AG04450 (cell line): ENCODE results near the gene OR6A2. TPM values are rescaled to one million over a fixed set of nuclear protein-coding genes. Genes with fewer than 3 reads are reported as not detected.

Experiments used
- CTCF ChIA-PET: fragments of 300-600, 350-600 bp; formaldehyde crosslinking; extraction: SDS; loops from one replicate; lab custom pipeline; 2022; ENCODE audit warnings: antibody characterized with exemption, inconsistent platforms; lab: Charles Lee
- POLR2A ChIA-PET: fragments of 350-600 bp; formaldehyde crosslinking; extraction: SDS; loops from one replicate; lab custom pipeline; 2021; ENCODE audit warnings: antibody characterized with exemption, inconsistent platforms; lab: Yijun Ruan, JAX
- DNase-seq: peaks from one replicate; pipeline ENCODE4 v3.0.0-alpha.2; 2011; ENCODE audit warnings: low read depth, low spot score
- H3K27ac ChIP-seq: one replicate; pipeline ENCODE4 v1.5.1; 2012; ENCODE audit warnings: low read depth, low read length, control low read depth
- H3K27me3 ChIP-seq: one replicate; pipeline ENCODE4 v1.6.0; 2012; ENCODE audit warnings: low read length; ENCODE audit not compliant: control insufficient read depth, insufficient read depth
- H3K4me3 ChIP-seq: 2 replicates; pipeline ENCODE4 v1.5.1; 2011; ENCODE audit warnings: mild to moderate bottlenecking, low read depth, low read length, control low read depth
- H3K9me3 ChIP-seq: 2 replicates; pipeline ENCODE4 v1.5.1; 2012; ENCODE audit warnings: low read length; ENCODE audit not compliant: control insufficient read depth, insufficient read depth
- CTCF ChIP-seq: IDR thresholded peaks from 2 replicates; pipeline ENCODE4 v1.5.1; 2011; ENCODE audit warnings: low read depth, low read length, control low read depth, inconsistent platforms
- polyA minus RNA-seq: library from RNA; depleted of rRNA, polyadenylated mRNA; stranded (reverse); fragments of >200 nt; gene quantifications from 2 replicates; pipeline ENCODE4 v1.2.3, GENCODE V29; 2011; rRNA and poly(A)+ RNA removed
- polyA plus RNA-seq: library from polyadenylated mRNA; depleted of rRNA; stranded (reverse); fragments of >200 nt; gene quantifications from 2 replicates; pipeline ENCODE4 v1.2.3, GENCODE V29; 2011; rRNA removed

The OR6A2 gene
- polyA plus RNA-seq (0.02 and 0.06 TPM in 2 replicates), polyA minus RNA-seq (1.8 and 2.2 TPM in 2 replicates)

- ChIA-PET POLR2A (no interaction called here), CTCF (interaction anchor here (1.5 kb wide), 1 partner anchor 13 kb away, joined by 6 read pairs; no protein-coding TSS in a partner anchor)
- H3K9me3 ChIP-seq, result no peaks in the 10 kb centered on the region
- H3K27me3 ChIP-seq, result no peaks in the 10 kb centered on the region
- DNase-seq, result no peak
- H3K27ac ChIP-seq, result no peak within 1 kb of the TSS
- TF ChIP-seq CTCF, result no peak
- no peak within 1 kb of the TSS for H3K4me3 ChIP-seq
Observed at GRCh38 chr11:6799402-6799801, at the start of gene OR6A2. Gene OR6A2, minus strand, starts transcription at chr11:6799689. Its CDS starts 3,981 bp downstream, at chr11:6795708.

GRCh38 chr11:6845383-6845782 is 45.9 kb upstream of the OR6A2 start, which contains the start of gene OR10A5:
Gene OR10A5, plus strand, starts transcription at chr11:6845683. Its CDS starts 0 bp downstream, at chr11:6845683.
- POLR2A ChIA-PET, result no interaction called here
- no peaks in the 10 kb centered on the region for H3K27me3 ChIP-seq
- no peak within 1 kb of the TSS for H3K4me3 ChIP-seq
- H3K27ac ChIP-seq, result no peak within 1 kb of the TSS
- CTCF ChIA-PET, result interaction anchor here (1.0 kb wide), 1 partner anchor 33 kb away, joined by 3 read pairs; no protein-coding TSS in a partner anchor
- no peak for DNase-seq
- no peaks in the 10 kb centered on the region for H3K9me3 ChIP-seq
- no peak for TF ChIP-seq CTCF

- TF ChIP-seq CTCF, result no peak
- no peaks in the 10 kb centered on the region for H3K9me3 ChIP-seq
- H3K27me3 ChIP-seq, result no peaks in the 10 kb centered on the region
- CTCF ChIA-PET, result interaction anchor here (1.0 kb wide), 1 partner anchor 32 kb away, joined by 3 read pairs; no protein-coding TSS in a partner anchor
- H3K4me3 ChIP-seq, result no peak overlapping the region
- no peak for DNase-seq
- POLR2A ChIA-PET, result no interaction called here
- no peak overlapping the region for H3K27ac ChIP-seq
Observed at GRCh38 chr11:6844356-6844755, 44.9 kb upstream of the OR6A2 start.

- no peak for DNase-seq
- ChIA-PET CTCF (interaction anchor here (1.0 kb wide), 1 partner anchor 32 kb away, joined by 3 read pairs; no protein-coding TSS in a partner anchor), POLR2A (no interaction called here)
- Histone ChIP-seq H3K27me3 (no peaks in the 10 kb centered on the region), H3K27ac (no peak overlapping the region), H3K4me3 (no peak overlapping the region), H3K9me3 (no peaks in the 10 kb centered on the region)
- no peak for TF ChIP-seq CTCF
Observed at GRCh38 chr11:6843670-6844069, 44.2 kb upstream of the OR6A2 start.

- no peak for TF ChIP-seq CTCF
- ChIA-PET CTCF (interaction anchor here (1.5 kb wide), 1 partner anchor 29 kb away, joined by 5 read pairs; no protein-coding TSS in a partner anchor), POLR2A (no interaction called here)
- Histone ChIP-seq H3K27me3 (no peaks in the 10 kb centered on the region), H3K27ac (no peak overlapping the region), H3K4me3 (no peak overlapping the region), H3K9me3 (no peaks in the 10 kb centered on the region)
- DNase-seq, result no peak
Observed at GRCh38 chr11:6841694-6842093, 42.2 kb upstream of the OR6A2 start.
